ENCODE results near the gene BPIFB2. TPM values are rescaled to one million over a fixed set of nuclear protein-coding genes. Genes with fewer than 3 reads are reported as not detected.

The BPIFB2 gene
- polyA plus RNA-seq, 6 donors from 2014 or later: not detected

GRCh38 chr20:33018169-33018931 is 10.8 kb downstream of the BPIFB2 start:
- ATAC-seq (ENCODE audit: low read depth in 2 of 2) (no peak), DNase-seq (no peak)
- Mint-ChIP-seq H3K27ac (peak overlapping the region in 1 of 6 donors; percentile 56), H3K4me1 (peaks cover 0 to 4% (median 2%) of the 10 kb centered on the region in 3 donors), H3K36me3 (no peaks in the 10 kb centered on the region), H3K4me3 (peak overlapping the region in 1 of 8 donors; percentile 3), H3K9me3 (peaks cover 0 to 3% (median 0%) of the 10 kb centered on the region in 7 donors), H3K27me3 (peaks cover 0 to 14% (median 8%) of the 10 kb centered on the region in 3 donors)

DNA sequence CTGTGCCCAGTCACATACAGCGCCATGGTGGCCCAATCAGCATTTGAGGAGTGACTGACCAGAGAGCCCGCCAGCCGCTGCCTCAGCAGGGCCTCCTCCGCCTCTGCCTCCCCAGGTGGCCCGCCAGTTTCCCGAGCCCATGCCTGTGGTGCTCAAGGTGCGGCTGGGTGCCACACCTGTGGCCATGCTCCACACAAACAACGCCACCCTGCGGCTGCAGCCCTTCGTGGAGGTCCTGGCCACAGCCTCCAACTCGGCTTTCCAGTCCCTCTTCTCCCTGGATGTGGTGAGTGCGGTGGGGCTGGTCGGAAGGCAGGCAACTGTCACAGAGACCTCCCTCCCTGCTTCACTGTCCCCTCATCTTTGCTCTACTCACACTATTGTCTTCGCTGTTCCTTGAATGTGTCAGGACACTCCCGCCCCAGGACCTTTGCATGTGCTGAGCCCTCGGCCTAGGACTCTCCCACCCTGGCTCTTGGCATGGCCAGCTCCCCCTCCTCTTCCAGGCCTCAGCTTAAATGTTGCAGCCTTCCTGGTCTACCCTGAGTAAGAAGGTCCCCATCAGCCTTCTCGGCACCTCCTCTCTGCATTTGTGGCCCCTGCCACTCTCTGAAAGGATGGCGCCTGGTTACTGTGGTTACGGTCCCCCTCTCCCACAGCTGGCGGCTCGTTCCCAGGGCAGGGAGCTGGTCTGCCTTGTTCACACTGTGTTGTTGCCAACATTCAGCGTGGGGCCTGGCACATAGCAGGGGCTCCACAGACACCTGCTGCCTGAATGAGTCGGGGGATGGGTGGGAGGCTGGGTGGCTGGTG is 12.2 kb downstream of the BPIFB2 start:
- Mint-ChIP-seq H3K27ac (peak overlapping the region in 1 of 6 donors; percentile 47), H3K36me3 (no peaks in the 10 kb centered on the region), H3K27me3 (peaks cover 0 to 9% (median 8%) of the 10 kb centered on the region in 3 donors), H3K4me3 (no peak overlapping the region), H3K9me3 (peaks cover 0 to 3% (median 0%) of the 10 kb centered on the region in 7 donors), H3K4me1 (peaks cover 0 to 4% (median 2%) of the 10 kb centered on the region in 3 donors)
- no peak for ATAC-seq (ENCODE audit: low read depth in 2 of 2)
- no peak for DNase-seq

GRCh38 chr20:33020278-33021161 is 13.0 kb downstream of the BPIFB2 start:
- no peaks in the 10 kb centered on the region for H3K36me3 Mint-ChIP-seq
- H3K4me3 Mint-ChIP-seq: no peak overlapping the region
- peaks cover 0 to 9% (median 8%) of the 10 kb centered on the region in 3 donors for H3K27me3 Mint-ChIP-seq
- ATAC-seq (ENCODE audit: low read depth in 2 of 2) (no peak), DNase-seq (no peak)
- peaks cover 0 to 3% (median 0%) of the 10 kb centered on the region in 7 donors for H3K9me3 Mint-ChIP-seq
- H3K27ac Mint-ChIP-seq: no peak overlapping the region
- peaks cover 0 to 4% (median under 1%) of the 10 kb centered on the region in 3 donors for H3K4me1 Mint-ChIP-seq

DNA sequence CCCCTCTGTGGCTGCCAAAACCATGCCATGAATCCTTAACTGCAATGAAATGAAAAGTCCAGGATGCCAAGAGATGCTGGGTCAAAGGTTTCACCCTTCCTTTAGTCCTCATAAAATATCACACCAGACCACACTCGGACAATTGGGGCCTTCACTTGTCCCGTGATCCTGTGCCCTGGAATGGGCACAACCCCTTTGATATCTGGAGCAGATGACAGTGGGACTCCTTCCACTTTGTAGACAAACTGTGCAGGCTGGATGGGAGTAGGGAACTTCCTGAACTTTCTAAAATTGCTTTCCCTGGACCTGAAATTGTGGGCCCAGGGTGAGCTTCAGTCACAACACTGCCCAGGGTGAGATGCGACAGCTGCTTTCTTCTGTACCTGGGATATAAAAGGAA is 14.4 kb downstream of the BPIFB2 start:
- no peak overlapping the region for H3K27ac Mint-ChIP-seq
- peaks cover 0 to 1% (median 0%) of the 10 kb centered on the region in 3 donors for H3K27me3 Mint-ChIP-seq
- ATAC-seq (ENCODE audit: low read depth in 2 of 2) (no peak), DNase-seq (no peak)
- no peaks in the 10 kb centered on the region for H3K4me1 Mint-ChIP-seq
- H3K36me3 Mint-ChIP-seq: no peaks in the 10 kb centered on the region
- H3K4me3 Mint-ChIP-seq: no peak overlapping the region
- H3K9me3 Mint-ChIP-seq: peaks cover 0 to 3% (median 0%) of the 10 kb centered on the region in 7 donors

DNA sequence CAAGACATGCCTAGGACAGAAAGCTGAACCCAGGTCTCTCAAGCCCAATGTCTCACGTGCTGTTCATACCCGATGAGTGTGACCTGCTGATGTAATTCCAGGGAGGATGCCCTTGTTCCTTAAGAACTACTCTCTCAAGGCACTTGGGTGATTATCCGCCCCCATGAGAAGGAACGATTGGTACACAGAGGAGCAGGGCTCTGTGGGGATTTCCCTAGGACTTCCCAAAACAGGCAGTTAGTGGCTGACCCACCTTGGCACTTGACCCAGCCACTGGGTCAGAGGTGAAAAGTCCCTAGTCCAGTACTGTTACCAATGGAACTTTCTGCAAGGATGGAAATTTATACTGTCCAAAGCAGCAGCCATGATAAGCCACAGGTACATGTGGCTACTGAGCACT is 14.8 kb downstream of the BPIFB2 start:
- H3K27ac Mint-ChIP-seq: no peak overlapping the region
- H3K4me1 Mint-ChIP-seq: no peaks in the 10 kb centered on the region
- no peak overlapping the region for H3K4me3 Mint-ChIP-seq
- no peak for DNase-seq
- peaks cover 0 to 3% (median 0%) of the 10 kb centered on the region in 7 donors for H3K9me3 Mint-ChIP-seq
- ATAC-seq (ENCODE audit: low read depth in 2 of 2): no peak
- no peaks in the 10 kb centered on the region for H3K36me3 Mint-ChIP-seq
- H3K27me3 Mint-ChIP-seq: no peaks in the 10 kb centered on the region

- Mint-ChIP-seq H3K27me3 (no peaks in the 10 kb centered on the region), H3K36me3 (no peaks in the 10 kb centered on the region), H3K4me1 (no peaks in the 10 kb centered on the region), H3K4me3 (no peak overlapping the region), H3K27ac (no peak overlapping the region), H3K9me3 (peaks cover 0 to 3% (median 0%) of the 10 kb centered on the region in 7 donors)
- no peak for ATAC-seq (ENCODE audit: low read depth in 2 of 2)
- no peak for DNase-seq
Measured at GRCh38 chr20:33022694-33023438, 15.4 kb downstream of the BPIFB2 start.

GRCh38 chr20:33023439-33024242 is 16.1 kb downstream of the BPIFB2 start:
- Mint-ChIP-seq H3K36me3 (no peaks in the 10 kb centered on the region), H3K4me3 (no peak overlapping the region), H3K4me1 (no peaks in the 10 kb centered on the region), H3K27me3 (no peaks in the 10 kb centered on the region), H3K27ac (peak overlapping the region in 1 of 6 donors; percentile 58), H3K9me3 (peaks cover 0 to 3% (median 0%) of the 10 kb centered on the region in 7 donors)
- ATAC-seq (ENCODE audit: low read depth in 2 of 2) (no peak), DNase-seq (no peak)

- ATAC-seq (ENCODE audit: low read depth in 2 of 2) (no peak), DNase-seq (no peak)
- Mint-ChIP-seq H3K27ac (peak overlapping the region in 1 of 6 donors; percentile 58), H3K4me3 (no peak overlapping the region), H3K36me3 (no peaks in the 10 kb centered on the region), H3K4me1 (no peaks in the 10 kb centered on the region), H3K27me3 (no peaks in the 10 kb centered on the region), H3K9me3 (peaks cover 0 to 3% (median 0%) of the 10 kb centered on the region in 7 donors)
Measured at GRCh38 chr20:33024243-33024560, 16.7 kb downstream of the BPIFB2 start.

DNA sequence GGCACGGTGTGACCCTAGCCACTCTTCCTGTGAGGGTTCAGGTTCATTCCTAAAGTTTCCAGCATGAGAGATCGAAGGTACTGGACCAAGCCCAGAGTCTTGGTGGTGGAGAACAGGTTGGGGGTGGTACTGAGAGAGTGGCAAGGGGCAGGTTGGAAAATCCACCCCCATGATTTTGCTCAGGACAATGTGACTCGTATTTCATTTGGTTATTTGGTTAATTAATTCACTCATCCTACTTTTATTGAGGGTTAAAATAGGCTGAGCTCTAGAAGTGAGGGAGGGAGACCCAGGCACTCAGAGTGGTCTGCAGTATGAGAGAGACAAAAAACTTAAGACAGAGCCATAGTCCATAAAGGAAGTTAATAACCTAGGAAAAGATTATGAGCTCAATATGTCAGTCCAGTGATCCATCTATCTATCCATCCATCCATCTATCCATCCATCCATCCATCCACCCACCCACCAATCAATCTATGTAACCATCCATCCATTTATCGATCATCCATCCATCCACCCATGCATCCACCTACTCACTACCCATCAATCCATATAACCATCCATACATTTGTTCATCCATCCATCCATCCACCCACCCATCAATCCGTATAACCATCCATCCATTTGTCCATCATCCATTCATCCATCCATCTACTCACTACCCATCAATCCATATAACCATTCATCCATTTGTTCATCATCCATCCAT is 17.3 kb downstream of the BPIFB2 start:
- no peaks in the 10 kb centered on the region for H3K36me3 Mint-ChIP-seq
- DNase-seq (no peak), ATAC-seq (ENCODE audit: low read depth in 2 of 2) (no peak)
- no peaks in the 10 kb centered on the region for H3K27me3 Mint-ChIP-seq
- no peaks in the 10 kb centered on the region for H3K4me1 Mint-ChIP-seq
- H3K9me3 Mint-ChIP-seq: peaks cover 0 to 1% (median 0%) of the 10 kb centered on the region in 7 donors
- no peak overlapping the region for H3K4me3 Mint-ChIP-seq
- no peak overlapping the region for H3K27ac Mint-ChIP-seq

GRCh38 chr20:33025318-33025876 is 17.9 kb downstream of the BPIFB2 start:
- H3K9me3 Mint-ChIP-seq: no peaks in the 10 kb centered on the region
- no peaks in the 10 kb centered on the region for H3K36me3 Mint-ChIP-seq
- no peak overlapping the region for H3K4me3 Mint-ChIP-seq
- H3K27me3 Mint-ChIP-seq: no peaks in the 10 kb centered on the region
- no peak for DNase-seq
- H3K4me1 Mint-ChIP-seq: no peaks in the 10 kb centered on the region
- ATAC-seq (ENCODE audit: low read depth in 2 of 2): no peak
- no peak overlapping the region for H3K27ac Mint-ChIP-seq

DNA sequence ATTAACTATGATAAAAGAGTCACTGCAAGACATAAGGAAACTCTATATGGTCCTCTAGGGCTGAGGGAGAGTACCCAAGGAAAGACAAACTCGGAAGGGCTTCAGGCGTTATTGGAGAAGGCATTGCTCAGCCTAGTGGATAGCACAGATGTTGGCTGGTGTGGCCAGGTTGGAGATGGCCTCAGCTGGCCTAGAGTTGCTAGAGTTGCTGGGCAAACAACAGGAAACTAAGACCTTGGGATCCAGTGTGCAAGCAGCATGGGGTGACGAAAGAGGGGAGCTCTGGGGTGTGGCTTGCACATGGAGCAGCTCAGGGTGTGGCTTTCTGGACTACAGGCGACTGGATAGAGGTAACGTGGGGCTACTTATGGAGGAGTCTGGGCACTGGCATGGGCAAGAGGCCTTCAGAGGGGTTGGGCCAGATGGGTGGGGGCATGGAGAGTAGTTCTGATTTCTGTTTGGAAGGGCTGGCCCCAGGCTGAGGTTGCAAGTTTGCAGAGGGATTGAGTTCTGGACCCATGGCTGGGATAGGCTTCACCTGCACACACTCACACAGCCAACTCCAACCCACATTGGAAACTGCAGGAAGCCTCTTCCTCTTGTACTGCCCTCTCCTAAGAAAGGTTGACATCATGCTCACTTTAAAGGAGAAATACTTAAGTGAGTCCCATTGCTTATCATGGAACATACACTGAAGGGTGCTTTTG is 18.7 kb downstream of the BPIFB2 start:
- H3K36me3 Mint-ChIP-seq: no peaks in the 10 kb centered on the region
- H3K4me1 Mint-ChIP-seq: no peaks in the 10 kb centered on the region
- peaks cover 0 to 7% (median 0%) of the 10 kb centered on the region in 3 donors for H3K27me3 Mint-ChIP-seq
- H3K9me3 Mint-ChIP-seq: no peaks in the 10 kb centered on the region
- H3K4me3 Mint-ChIP-seq: no peak overlapping the region
- no peak overlapping the region for H3K27ac Mint-ChIP-seq
- DNase-seq: no peak
- ATAC-seq (ENCODE audit: low read depth in 2 of 2): no peak
